GDM1 (cell line): ENCODE results near the gene PRMT2.
"Not testable (repeated sequence)": the region's sequence is repeated elsewhere in the genome, so short reads cannot be mapped to it uniquely, and the experiment has no call there.

ENCODE experiments used
- DNase-seq: peaks from one replicate; lab custom pipeline; 2025; lab: John Stamatoyannopoulos, UW

Gene PRMT2

DNA sequence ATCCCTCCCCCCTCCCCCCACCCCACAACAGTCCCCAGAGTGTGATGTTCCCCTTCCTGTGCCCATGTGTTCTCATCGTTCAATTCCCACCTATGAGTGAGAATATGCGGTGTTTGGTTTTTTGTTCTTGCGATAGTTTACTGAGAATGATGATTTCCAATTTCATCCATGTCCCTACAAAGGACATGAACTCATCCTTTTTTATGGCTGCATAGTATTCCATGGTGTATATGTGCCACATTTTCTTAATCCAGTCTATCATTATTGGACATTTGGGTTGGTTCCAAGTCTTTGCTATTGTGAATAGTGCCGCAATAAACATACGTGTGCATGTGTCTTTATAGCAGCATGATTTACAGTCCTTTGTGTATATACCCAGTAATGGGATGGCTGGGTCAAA lies 33.4 kb downstream of the PRMT2 start:
- not testable (repeated sequence) for DNase-seq

DNA sequence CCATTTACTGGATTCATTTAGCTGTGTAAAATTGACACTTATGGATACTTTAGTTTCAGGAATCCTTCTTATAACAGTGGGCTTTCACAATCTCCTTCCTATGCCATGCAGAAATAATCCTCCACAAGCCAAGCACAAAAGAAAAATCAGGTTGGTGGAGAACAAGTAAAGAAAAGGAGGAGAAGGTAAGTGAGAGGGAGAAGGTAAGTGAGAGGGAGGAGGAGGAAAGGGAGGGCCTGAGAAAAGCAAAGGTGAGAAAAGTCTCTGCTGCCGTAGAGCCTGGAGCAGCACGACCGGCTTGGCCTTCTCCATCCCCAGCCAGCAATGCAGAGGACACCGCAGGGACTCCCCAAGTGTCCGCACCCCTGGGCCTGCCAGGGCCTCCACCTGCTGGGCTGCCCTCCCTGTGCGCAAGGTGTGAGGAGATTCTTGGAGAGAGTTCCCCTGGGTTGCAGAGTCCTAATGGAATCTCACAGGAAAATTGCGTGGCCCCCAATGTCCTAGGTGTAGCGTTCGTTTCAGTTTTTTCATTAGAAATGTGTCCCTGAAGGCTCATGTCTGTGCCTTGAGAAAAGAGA lies 39.0 kb downstream of the PRMT2 start:
- DNase-seq: no peak

DNA sequence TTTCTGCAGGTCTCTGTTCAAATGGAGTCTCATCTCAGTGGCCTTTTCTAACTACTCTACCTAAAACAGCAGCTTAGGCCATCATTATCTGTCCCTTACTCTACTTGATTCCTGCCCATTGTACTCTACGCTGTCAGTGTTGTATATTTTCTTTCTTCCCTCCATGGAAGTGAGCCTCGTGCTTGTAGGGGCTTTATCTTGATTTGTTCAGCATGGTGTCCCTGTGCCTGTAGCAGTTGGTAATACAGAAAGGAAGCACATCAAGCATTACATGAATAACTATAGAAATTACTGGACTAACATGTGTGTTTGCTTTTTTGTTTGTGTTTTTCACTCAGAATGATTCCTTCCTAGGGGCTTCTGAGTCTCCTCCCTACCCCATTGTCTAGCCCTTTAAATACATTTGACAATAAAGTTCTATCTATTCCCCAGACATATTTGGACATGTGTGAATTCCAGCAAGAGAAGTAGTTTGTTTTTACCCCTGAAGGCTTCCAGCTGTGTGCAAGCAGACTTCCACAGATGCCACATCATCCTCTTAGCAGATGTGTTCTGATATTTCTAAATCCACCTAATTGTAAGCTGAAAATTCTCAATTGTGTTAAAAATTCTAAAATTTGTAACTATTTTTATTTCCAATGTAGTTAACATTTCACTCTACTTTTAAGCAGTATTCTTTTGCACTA lies 40.3 kb downstream of the PRMT2 start:
- DNase-seq: no peak

DNA sequence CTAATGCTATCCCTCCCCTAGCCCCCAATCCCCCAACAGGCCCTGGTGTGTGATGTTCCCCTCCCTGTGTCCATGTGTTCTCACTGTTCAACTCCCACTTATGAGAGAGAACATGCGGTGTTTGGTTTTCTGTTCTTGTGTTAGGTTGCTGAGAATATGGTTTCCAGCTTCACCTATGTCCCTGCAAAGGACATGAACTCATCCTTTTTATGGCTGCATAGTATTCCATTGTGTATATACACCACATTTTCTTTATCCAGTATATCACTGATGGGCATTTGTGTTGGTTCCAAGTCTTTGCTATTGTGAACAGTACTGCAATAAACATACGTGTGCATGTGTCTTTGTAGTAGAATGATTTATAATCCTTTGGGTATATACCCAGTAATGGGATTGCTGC lies 41.1 kb downstream of the PRMT2 start:
- not testable (repeated sequence) for DNase-seq

DNA sequence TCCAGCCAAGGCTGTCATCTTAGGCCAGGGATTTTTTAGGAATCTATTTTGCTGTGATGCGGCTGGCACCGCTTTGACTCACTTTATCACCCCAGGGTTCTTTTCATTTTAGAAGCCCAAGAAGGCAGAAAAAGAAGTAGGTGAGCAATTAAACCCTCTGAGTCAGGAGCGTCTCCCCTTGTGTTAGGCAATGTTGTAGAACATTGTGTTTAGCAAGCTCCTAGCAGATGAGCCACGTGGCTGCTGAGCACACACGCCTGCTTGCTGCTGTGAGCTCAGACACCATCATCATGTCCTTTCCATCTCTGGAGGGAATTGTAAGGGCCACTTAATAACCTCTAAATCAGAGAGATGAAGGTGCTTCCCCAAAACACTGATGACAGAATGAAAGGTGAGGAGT lies 46.1 kb downstream of the PRMT2 start:
- DNase-seq: not testable (repeated sequence)

DNA sequence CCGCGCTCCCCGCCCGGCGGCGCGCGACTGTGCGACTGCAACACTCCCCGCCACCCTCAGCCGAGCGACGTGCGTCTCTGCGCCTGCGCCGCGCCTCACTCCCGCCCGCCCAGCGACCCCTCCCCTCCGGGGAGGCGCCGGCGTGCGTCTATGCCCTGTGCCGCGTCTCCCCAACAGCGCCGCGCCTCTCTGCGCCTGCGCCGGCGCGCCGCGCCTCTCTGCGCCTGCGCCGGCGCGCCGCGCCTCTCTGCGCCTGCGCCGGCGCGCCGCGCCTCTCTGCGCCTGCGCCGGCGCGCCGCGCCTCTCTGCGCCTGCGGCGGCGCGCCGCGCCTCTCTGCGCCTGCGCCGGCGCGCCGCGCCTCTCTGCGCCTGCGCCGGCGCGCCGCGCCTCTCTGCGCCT lies 63.2 kb downstream of the PRMT2 start:
- not testable (repeated sequence) for DNase-seq

DNA sequence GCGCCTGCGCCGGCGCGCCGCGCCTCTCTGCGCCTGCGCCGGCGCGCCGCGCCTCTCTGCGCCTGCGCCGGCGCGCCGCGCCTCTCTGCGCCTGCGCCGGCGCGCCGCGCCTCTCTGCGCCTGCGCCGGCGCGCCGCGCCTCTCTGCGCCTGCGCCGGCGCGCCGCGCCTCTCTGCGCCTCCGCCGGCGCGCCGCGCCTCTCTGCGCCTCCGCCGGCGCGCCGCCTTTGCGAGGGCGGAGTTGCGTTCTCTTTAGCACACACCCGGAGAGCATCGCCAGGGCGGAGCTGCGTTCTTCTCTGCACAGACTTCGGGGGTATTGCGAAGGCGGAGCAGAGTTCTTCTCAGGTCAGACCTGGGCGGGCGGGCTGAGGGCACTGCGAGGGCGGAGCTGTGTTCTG lies 63.6 kb downstream of the PRMT2 start:
- not testable (repeated sequence) for DNase-seq
